AG08396 (cell line): Measurements from ENCODE around the gene ARNT2.
"Not testable (repeated sequence)": the region's sequence is repeated elsewhere in the genome, so short reads cannot be mapped to it uniquely, and the experiment has no call there.

Experiments used
- DNase-seq: peaks from one replicate; pipeline ENCODE4 v3.0.0; 2012; ENCODE audit warnings: low spot score, mixed read lengths

ARNT2 gene

DNA sequence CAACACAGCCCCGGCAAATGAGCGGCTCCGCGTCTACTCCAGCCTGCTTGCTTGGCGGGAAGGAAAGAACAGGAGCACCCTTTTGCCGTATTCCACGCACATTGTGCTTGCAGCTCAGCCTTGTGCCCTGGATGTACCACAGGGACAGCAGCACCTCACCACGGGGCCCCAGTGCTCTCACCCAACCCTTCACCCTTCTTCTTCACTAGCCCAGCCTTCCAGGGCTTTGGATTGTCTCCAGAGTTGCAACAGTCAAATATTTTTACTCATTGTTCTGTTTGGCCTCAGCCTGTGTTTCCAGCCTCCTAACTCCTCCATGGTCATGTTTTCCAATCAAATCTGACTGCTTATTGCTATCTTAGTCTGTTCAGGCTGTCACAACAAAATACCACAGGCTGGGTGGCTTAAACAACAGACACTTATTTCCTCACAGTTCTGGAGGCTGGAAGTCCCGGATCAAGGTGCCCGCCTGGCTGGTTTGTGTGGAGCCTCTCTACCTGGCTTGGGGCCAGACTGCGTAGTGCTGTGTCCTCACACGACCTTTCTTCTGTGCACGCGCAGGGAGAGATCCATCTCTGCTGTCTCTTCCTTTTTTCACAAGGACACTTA lies 211.7 kb downstream of the ARNT2 start:
- DNase-seq = peak; percentile 48

DNA sequence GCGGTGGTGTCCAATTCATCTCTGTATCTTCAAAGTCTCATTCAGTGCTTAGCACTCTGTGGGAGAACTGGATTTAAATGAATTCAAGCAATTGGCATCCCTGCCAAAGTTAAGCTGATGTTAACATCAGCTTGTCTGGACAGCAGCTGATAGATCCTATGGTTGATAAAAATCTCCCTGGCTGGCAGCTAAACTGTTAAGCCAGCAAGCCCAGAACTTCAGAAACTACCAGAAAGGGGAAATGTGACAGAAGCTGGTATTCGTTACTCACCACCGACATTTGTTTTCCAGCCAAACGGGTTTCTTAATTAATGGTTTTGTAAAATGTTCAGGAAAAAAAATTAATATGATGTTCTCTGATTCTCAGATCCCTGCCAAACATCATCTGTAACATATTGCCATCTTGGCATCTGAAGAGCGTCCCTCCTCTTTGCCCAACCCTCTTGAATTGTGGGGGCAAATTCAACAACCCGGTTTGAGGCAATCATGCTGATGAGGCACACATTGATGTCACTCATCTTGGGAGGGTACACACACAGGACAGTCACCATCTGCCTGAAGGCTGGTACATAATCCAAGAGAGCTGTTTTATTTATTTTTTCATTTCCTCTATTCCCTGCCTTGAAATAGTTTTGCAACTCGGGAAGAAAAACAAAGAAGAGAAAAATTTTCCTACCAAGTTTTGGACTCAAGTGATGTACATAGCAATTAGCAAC lies 214.7 kb downstream of the ARNT2 start:
- no peak for DNase-seq

DNA sequence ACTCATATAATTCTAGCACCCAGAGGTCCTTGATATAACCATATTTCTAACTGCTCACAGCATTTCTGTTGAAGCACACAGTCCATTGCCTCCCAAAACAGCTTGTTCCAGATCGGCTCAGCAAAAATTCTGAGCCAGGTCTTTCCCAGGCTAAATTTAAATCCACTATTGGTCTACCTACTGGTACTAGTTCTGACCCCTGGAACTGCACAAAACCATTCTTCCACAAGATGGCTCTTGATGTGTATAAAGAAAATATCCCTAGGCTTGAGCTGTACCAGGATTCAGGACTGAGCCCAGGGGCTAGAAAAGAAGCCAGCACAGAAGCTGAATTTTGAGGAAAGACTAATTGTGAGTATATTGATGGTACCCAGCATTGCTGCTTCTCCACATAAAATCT lies 215.5 kb downstream of the ARNT2 start:
- no peak for DNase-seq

DNA sequence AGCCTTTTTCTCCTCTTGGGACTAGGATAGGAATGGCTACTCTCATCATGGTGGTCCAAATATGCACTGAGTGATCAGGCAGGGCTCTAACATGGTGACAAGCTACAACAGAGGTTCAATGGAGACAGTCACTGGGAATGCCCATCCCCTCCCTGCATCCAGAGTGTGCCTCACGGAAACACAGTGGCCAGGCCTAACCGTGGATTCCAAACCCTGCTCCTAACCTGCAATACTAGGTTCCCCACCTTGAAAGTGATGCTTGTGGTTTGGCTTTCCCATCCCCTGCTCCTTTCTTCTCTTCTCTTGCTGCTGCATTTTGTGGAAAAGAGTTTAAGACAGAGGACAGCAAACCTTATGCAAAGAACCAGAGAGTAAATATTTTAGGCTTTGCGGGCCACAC lies 216.0 kb downstream of the ARNT2 start:
- DNase-seq = no peak

DNA sequence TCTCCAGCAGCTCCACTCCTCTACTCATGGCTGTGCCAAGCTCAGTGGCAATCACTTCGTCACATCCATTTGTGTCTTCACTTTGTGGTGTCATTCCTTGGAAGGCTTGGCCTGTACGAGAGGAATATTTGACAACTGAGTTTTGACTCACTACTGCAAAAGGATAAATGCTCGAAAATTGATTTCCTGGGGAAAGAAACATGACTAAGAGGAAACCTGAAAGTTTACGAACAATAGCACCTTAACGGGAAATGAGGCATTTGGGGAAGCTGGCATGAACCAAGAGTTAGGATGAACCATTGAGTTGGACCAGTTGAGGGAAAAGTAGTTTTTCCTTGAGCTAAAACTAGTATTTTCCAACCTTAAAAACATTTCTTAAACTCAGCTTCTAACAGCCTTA lies 216.7 kb downstream of the ARNT2 start:
- no peak for DNase-seq

DNA sequence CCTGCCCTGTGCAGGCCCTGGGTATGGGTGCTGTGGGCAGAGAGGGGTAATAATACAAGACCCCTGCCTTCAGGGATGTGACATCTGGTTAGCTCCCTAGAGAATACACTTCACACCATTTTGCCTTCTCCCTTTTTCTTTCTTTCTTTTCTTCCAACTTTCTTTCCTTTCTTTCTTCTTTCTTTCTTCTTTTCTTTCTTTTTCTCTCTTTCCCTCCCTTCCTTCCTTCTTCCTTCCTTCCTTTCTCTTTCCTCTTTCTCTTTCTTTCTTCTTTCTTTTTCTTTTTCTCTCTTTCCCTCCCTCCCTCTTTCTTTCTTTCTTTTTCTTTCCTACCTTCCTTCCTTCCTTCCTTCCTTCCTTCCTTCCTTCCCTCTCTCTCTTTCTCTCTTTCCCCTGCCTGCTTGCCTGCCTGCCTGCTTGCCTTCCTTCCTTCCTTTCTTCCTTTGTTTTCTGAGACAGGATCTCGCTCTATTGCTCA lies 222.5 kb downstream of the ARNT2 start:
- DNase-seq = no peak

DNA sequence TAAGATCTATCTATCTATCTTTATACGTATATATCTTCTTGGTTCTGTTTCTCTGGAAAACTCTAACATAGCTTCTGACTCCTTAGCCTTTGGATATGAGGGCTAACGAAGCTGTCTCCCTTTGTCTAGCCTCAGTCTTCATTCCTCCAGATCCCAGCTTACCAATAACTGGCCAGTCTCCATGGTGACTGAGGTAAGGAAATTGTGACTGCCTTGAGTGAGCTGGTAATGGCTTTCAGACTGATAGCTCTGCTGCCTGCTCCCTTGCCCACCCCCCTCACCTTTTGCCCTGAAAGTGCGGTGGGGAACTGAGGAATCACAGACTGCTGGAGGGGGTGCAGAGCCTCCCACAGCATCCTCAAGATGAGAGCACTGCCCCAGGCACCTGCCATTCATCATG lies 225.2 kb downstream of the ARNT2 start:
- no peak for DNase-seq

DNA sequence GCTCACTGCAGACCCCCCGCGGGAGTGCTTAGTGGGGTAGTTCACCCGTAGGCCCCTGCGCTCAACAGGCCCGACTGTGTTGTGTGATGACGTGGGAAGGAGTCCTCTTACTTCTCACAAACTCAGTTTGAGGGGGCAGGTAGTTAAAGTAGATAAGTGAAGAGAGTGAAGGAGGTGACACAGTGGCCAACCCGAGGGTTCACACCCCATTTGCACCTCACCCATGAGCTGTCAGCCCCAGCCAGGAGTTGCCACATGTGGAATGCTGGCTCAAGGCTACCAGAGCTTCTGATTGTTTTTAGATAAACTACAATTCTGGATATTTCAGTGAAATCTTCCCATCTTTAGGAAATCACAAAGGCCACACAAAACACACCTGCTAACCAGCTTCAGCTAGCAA lies 226.8 kb downstream of the ARNT2 start:
- no peak for DNase-seq

DNA sequence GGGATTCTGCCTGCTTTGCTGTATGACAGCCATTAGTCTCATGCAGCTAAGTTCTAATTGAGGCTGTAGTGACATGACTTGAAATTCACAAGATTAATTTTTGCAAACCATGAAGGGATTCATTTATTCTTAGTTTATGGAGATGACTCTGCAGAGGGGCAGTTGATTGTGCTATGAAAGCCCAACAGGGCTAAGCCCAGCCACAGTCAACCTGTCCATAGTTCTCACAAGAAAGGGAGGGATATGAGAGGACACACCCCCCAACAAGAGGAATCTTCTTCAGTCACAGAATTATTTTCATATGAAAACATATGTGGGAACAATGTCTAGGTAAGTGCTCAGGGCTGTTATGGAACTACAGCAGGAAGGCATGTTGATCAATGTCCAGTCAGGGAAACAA lies 229.0 kb downstream of the ARNT2 start:
- no peak for DNase-seq

DNA sequence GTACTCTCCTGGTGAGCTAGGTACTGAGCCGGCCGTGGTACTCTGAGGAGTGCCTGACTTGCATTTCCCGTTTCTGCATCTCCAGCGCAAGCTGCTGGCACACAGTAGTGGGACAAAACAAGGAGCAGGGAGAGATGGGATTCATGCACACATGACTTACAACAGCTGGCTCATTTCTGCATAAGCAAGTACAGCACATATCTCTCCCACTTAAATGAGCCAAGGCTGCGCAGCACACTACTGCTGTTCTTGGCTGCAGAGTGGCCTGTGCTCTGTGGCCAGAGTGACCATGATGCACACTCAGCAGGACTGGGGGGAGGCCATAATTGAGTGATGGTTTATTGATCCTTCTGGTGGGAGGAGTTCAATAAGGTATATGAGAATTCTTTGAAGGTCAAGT lies 231.8 kb downstream of the ARNT2 start:
- DNase-seq = no peak

DNA sequence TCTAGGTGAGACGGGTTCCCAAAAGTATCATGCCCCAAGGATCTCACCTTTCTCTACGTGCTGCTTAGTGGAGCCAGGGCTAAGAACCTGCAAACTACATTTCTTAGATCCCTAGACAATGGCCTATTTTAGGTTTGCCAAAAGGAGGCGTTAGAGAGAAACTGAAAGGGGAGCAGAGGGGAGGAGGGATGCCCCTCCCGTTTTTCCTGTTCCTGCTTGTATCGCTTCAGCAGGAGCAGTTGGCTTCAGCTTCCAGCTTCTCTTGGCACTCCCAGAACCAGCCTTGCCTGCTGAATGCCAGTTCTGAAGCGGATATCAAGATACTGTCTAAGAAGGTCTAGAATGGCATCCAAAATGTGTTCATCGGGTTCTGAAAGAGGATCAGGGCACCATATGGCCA lies 232.5 kb downstream of the ARNT2 start:
- DNase-seq = no peak

DNA sequence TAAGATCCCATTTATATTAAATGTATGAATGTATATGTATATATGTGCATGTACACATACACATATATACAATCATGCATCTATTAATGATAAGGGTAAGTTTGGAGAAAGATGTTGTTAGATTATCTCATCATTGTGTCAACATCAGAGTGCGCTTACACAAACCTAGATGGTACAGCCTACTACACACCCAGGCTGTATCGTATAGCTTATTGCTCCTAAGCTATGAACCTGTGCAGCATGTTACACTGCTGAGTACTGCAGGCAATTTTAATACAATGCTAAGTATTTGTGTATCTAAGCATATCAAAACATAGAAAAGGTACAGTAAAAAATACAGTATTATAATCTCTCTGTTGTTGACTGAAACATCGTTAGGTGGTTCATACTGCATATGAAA lies 233.6 kb downstream of the ARNT2 start:
- DNase-seq = no peak

DNA sequence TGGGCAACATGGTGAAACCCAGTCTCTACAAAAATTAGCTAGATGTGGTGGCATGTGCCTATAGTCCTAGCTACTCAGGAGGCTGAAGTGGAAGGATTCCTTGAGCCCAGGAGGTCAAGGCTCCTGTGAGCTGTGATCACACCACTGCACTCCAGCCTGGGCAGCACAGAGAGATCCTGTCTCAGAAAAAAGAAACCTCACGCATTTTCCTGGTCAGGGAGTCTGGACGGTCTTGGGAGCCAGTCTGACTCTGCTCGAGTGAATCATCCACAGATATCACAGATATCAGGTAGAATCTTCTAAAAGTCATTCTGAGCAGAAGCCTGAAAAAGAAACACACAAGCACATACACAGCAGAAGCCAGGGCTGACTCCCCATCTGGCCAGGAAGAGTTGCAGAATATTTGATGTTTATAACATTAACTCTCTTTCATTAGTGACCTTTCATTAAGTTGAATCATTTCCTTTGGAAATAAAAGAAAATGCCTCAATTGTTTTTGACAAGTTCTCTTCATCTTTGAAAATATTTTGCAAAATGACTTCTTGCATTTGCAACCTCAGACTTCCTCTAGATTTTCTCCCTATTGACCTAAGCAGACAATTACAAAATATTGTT lies 234.5 kb downstream of the ARNT2 start:
- no peak for DNase-seq

DNA sequence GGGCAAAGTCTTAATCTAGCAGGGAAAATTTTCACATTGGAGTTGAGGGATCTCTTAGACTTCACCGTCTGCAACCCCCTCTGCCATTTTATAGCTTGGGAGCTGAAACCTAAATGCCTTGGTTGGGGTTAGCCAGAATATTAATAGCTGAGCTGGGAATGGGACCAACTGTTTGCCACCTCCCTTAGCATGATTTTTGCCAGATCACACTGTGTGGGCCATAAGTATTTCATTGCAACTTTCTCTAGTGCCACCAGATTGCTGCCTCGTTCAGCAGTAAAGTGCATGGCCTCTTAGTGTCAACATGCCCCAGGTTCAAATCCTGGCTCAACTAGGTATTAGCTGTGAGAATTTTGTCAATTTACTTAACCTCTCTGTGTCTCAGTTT lies 235.0 kb downstream of the ARNT2 start:
- no peak for DNase-seq

DNA sequence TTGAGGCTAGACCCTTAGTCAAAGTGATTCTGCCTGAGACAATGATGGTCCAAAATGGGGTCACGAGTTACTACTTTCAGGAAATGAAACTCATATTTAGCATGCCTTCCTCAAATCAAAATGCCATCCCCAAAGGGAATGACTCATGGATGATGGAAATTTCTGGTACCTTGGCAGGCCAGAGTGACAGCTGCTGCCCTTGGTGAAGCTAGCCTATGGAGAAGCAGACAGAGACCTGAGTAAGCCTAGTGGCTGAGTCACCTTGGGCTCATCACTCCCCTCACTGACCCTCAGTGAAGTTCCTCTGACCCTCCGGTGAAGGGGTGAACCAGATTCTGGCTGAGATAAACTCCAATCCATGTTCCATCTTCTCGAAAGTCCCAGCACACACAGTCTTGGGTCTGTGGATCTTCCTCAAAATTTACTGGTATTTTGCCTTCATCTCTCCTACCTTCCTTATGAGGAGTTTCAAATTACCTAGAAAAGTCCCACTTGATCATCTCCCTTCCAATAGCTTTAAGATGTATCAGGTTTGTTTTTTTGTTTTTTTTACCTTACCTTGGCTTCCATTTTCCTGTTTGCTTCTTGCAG lies 236.4 kb downstream of the ARNT2 start:
- no peak for DNase-seq

DNA sequence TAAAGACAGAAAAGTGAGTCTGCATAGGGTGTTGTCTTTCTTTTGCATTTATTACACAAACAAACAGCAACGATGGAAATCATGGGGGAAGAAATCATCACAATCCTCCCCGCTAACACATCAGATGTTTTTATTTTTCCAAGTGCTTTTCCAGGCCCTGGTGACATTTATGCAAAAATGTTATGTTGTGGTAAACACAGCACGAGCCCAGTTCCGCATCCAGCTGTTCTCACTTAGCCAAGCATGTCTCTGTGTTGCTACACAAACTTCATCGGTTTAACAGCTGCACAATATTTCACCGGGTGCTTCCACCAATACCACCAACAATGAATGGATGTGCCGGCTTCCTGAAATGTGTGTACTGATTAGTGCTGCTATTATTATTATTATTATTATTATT lies 237.2 kb downstream of the ARNT2 start:
- no peak for DNase-seq

DNA sequence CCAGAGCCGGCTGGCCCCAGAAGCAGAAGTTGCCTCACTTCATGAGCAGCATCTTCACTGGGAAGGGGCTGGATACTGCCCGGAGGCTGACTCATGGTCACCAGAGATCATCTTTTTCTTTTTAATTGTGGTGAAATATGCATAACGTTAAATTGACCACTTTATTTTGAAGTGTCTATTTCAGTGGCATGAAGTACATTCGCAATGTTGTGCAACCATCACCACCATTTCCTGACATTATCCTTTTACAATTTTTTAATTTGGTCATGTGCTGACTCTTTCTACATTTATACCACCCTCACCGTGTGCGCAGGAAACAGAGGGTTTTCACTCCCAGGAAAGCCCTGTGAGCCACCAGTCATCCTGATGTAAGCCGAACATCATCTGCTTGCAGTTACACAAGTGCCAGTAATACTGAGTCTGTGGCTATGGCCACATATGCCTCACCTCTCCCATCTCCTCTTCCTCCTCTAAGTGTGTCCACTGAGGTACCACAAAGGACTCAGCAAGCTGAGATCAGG lies 239.3 kb downstream of the ARNT2 start:
- no peak for DNase-seq

DNA sequence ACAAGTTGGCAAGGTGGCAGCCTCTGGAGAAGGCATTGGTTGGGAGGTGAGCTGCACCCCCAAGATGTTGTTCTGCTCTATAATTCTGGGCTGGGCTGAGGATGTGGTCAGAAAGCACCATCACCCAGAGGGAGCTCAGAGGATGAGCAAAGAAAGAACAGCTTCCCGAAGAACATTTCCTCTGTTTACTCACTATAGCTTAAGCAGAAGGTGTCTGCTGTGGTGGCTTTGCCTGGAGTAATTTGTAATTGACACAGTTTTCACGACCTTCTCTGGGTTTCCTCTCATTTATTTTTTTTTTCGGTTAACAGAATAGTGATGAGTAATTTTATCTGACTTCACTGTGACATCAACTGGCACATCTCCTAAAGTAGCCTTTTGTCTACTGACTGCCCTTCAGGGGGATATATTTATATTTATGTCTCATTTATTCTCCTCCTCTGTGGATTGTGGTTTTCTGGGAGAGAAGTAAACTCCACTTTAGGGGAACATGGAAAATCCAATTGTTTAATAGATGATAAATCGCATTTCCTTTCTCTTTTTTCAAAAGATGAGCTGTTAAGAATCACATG lies 241.4 kb downstream of the ARNT2 start:
- DNase-seq = no peak

DNA sequence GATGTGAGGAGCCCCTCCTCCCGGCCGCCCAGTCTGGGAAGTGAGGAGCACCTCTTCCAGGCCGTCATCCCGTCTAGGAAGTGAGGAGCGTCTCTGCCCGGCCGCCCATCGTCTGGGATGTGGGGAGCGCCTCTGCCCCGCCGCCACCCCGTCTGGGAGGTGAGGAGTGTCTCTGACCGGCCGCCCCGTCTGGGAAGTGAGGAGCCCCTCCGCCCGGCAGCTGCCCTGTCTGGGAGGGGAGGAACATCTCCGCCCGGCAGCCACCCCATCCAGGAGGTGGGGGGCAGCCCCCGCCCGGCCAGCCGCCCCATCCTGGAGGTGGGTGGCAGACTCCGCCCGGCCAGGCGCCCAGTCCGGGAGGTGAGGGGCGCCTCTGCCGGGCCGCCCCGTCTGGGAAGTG lies 243.2 kb downstream of the ARNT2 start:
- not testable (repeated sequence) for DNase-seq
